GM12878 (cell line): Measurements from ENCODE around the gene GRIK5. TPM values are rescaled to one million over a fixed set of nuclear protein-coding genes. Genes with fewer than 3 reads are reported as not detected.

Experiments used
- ATAC-seq: fragments of 200-7000 bp; cut with Tn5 transposase; 3 replicates; pipeline ENCODE4 v1.9.1; 2020; ENCODE audit warnings: mild to moderate bottlenecking, moderate library complexity
- BruUV-seq: library from RNA; stranded (reverse); fragments of 400-500 nt; replicated peaks from 2 replicates; lab custom pipeline; 2021; lab: Mats Ljungman, UMichigan
- CTCF ChIA-PET: fragments of 300-600 bp; sonication (Branson Sonifier 250); formaldehyde crosslinking; extraction: SDS; loops from one replicate; lab custom pipeline; 2021; ENCODE audit warnings: inconsistent platforms; lab: Yijun Ruan, JAX
- POLR2A ChIA-PET: fragments of 350-600 bp; formaldehyde crosslinking; extraction: SDS; loops from one replicate; lab custom pipeline; 2021; ENCODE audit warnings: inconsistent platforms; lab: Charles Lee
- RAD21 ChIA-PET: fragments of 300-600 bp; sonication (Branson Sonifier 250); formaldehyde crosslinking; loops from one replicate; lab custom pipeline; 2023; ENCODE audit warnings: antibody characterized with exemption; ENCODE audit not compliant: unreplicated experiment; lab: Charles Lee
- SMC1A ChIA-PET: fragments of 300-600 bp; sonication (Branson Sonifier 250); formaldehyde crosslinking; loops from one replicate; lab custom pipeline; 2023; ENCODE audit not compliant: unreplicated experiment, uncharacterized antibody; lab: Charles Lee
- DNase-seq: peaks from one replicate; pipeline ENCODE4 v3.0.0-alpha.2; 2011; ENCODE audit warnings: low read depth, low spot score
- FAIRE-seq: peaks from 3 replicates; lab custom pipeline; 2011; peaks lifted over from hg19 to GRCh38; lab: Jason Lieb, UNC
- H2AFZ ChIP-seq: 2 replicates; pipeline ENCODE4 v1.6.0; 2011; ENCODE audit warnings: low read depth, low read length, control low read depth; ENCODE audit not compliant: control insufficient read depth
- H3K27ac ChIP-seq: 2 replicates; pipeline ENCODE4 v1.5.1; 2011; ENCODE audit warnings: control low read depth; ENCODE audit not compliant: control insufficient read depth, insufficient read depth
- H3K27me3 ChIP-seq, 2 experiments: replicated peaks in 1 of 2; 2 replicates each; pipeline versions ENCODE4 v1.6.0 to v1.6.1; 2011; ENCODE audit warnings: low read length in 1 of 2; ENCODE audit not compliant: control insufficient read depth in 2 of 2, insufficient read depth in 2 of 2
- H3K36me3 ChIP-seq, 2 experiments: 2 replicates each; pipeline ENCODE4 v1.5.1; 2011; ENCODE audit warnings: low read length in 1 of 2; ENCODE audit not compliant: control insufficient read depth in 2 of 2, insufficient read depth in 2 of 2
- H3K4me1 ChIP-seq: 2 replicates; pipeline ENCODE4 v1.6.1; 2011; ENCODE audit warnings: mild to moderate bottlenecking, low read length, moderate library complexity, mixed read lengths; ENCODE audit not compliant: control insufficient read depth, insufficient read depth
- H3K4me2 ChIP-seq: 2 replicates; pipeline ENCODE4 v1.6.0; 2011; ENCODE audit warnings: control low read depth; ENCODE audit not compliant: control insufficient read depth, insufficient read depth
- H3K4me3 ChIP-seq: fragments of 200-600 bp; sonication (generic); 2 replicates; pipeline ENCODE4 v1.5.1; 2016
- H3K79me2 ChIP-seq: 2 replicates; pipeline ENCODE4 v1.6.0; 2011; ENCODE audit warnings: low read length; ENCODE audit not compliant: control insufficient read depth, insufficient read depth
- H3K9ac ChIP-seq: 2 replicates; pipeline ENCODE4 v1.8.0; 2011; ENCODE audit warnings: low read length, control low read depth, mixed read lengths; ENCODE audit not compliant: control insufficient read depth, insufficient read depth
- H3K9me3 ChIP-seq: replicated peaks from 3 replicates; pipeline ENCODE4 v1.5.1; 2011; ENCODE audit warnings: mild to moderate bottlenecking, low read length; ENCODE audit not compliant: control insufficient read depth, insufficient read depth
- H4K20me1 ChIP-seq: 2 replicates; pipeline ENCODE4 v1.6.0; 2011; ENCODE audit not compliant: control insufficient read depth, insufficient read depth
- CHD1 ChIP-seq: IDR thresholded peaks from 2 replicates; pipeline ENCODE4 v1.6.1; 2012; ENCODE audit warnings: low read depth, low read length, improper control_type of control experiment
- GABPA ChIP-seq: IDR thresholded peaks from 2 replicates; pipeline ENCODE4 v1.6.1; 2014; ENCODE audit warnings: antibody characterized with exemption, low read depth, mild to moderate bottlenecking, inconsistent platforms
- IKZF1 ChIP-seq: fragments of 450-650 bp; conservative IDR thresholded peaks from 2 replicates; pipeline ENCODE4 v1.6.1; 2017; ENCODE audit warnings: antibody characterized with exemption, mild to moderate bottlenecking
- LARP7 ChIP-seq: fragments of 450-650 bp; IDR thresholded peaks from 2 replicates; pipeline ENCODE4 v1.6.1; 2017; ENCODE audit warnings: mild to moderate bottlenecking
- NR2F1 ChIP-seq: fragments of 450-650 bp; conservative IDR thresholded peaks from 2 replicates; pipeline ENCODE4 v1.6.1; 2017; ENCODE audit warnings: mild to moderate bottlenecking
- PAX5 ChIP-seq: IDR thresholded peaks from 2 replicates; pipeline ENCODE4 v1.6.1; 2011; ENCODE audit warnings: low read depth, low read length, borderline replicate concordance
- POLR2A ChIP-seq: IDR thresholded peaks from 2 replicates; pipeline ENCODE4 v1.6.1; 2011; ENCODE audit warnings: low read depth, mild to moderate bottlenecking, low read length
- RAD21 ChIP-seq: IDR thresholded peaks from 2 replicates; pipeline ENCODE4 v1.6.1; 2011; ENCODE audit warnings: mild to moderate bottlenecking, low read depth, low read length, moderate library complexity; ENCODE audit not compliant: insufficient read depth
- RCOR1 ChIP-seq: conservative IDR thresholded peaks from 2 replicates; pipeline ENCODE4 v1.6.1; 2012; ENCODE audit warnings: low read depth, low read length, improper control_type of control experiment
- SREBF2 ChIP-seq: IDR thresholded peaks from 2 replicates; pipeline ENCODE4 v1.6.1; 2012; ENCODE audit warnings: mild to moderate bottlenecking, low read length
- SUPT20H ChIP-seq: IDR thresholded peaks from 2 replicates; pipeline ENCODE4 v1.6.1; 2011; ENCODE audit warnings: low read depth, mild to moderate bottlenecking, low read length, moderate library complexity, borderline replicate concordance; ENCODE audit not compliant: control insufficient read depth
- ZNF274 ChIP-seq: IDR thresholded peaks from one replicate; pipeline ENCODE4 v1.8.0; 2011; ENCODE audit not compliant: insufficient read length, insufficient read depth
- ZNF384 ChIP-seq: IDR thresholded peaks from 2 replicates; pipeline ENCODE4 v1.6.1; 2012; ENCODE audit warnings: low read depth, mild to moderate bottlenecking, low read length, improper control_type of control experiment, borderline replicate concordance
- WGBS: methylation state at CpG from one replicate; pipeline ENCODE4 v1.1.6; 2016; ENCODE audit warnings: low lambda C conversion rate; ENCODE audit not compliant: insufficient replicate concordance, insufficient coverage; ENCODE audit errors: missing lambda C conversion rate; 5-methylcytosine and 5-hydroxymethylcytosine counted together
- in situ Hi-C: fragments of 300-500 bp; cut with MboI; formaldehyde crosslinking; loops from 9 replicates; pipeline ENCODE4 v1.14.3; 2018; ENCODE audit warnings: mixed read lengths
- intact Hi-C: fragments of 100-400 bp; cut with micrococcal nuclease; formaldehyde crosslinking; loops from one replicate; pipeline ENCODE4 v1.14.2; 2022; ENCODE audit not compliant: unreplicated experiment
- polyA plus RNA-seq, 11 experiments: library from polyadenylated mRNA; depleted of rRNA in 4 of 11; unstranded in 6 of 11; stranded (reverse) in 5 of 11; fragments of >200 nt; fragmentation: Nextera tagmentation in 4 of 11; fragmentation: Illumina TruSeq in 1 of 11; extraction: Ambion mirVana in 4 of 11; extraction: Trizol in 1 of 11; gene quantifications; 1 replicate in 1 of 11; 2 replicates in 10 of 11; pipeline versions ENCODE4 v1.2.1 to v1.2.3, GENCODE V29; 2011 to 2016; ENCODE audit warnings: inconsistent platforms in 2 of 11, missing spikeins in 2 of 11, low read depth in 1 of 11
- total RNA-seq, 4 experiments: library from RNA; depleted of rRNA in 3 of 4; stranded (reverse); fragments of >200 nt in 3 of 4; fragmentation: Illumina TruSeq in 1 of 4; extraction: Trizol in 1 of 4; gene quantifications; 2 replicates each; pipeline versions ENCODE4 v1.2.1 to v1.2.3, GENCODE V29; 2013 to 2021

The GRIK5 gene
- total and polyA plus RNA-seq, 10 of the 15 experiments (the other 5 are each of a cell fraction or from before 2014, with no cell fraction given), result 0.03 to 0.23 (median 0.07) TPM; not detected in 3

DNA sequence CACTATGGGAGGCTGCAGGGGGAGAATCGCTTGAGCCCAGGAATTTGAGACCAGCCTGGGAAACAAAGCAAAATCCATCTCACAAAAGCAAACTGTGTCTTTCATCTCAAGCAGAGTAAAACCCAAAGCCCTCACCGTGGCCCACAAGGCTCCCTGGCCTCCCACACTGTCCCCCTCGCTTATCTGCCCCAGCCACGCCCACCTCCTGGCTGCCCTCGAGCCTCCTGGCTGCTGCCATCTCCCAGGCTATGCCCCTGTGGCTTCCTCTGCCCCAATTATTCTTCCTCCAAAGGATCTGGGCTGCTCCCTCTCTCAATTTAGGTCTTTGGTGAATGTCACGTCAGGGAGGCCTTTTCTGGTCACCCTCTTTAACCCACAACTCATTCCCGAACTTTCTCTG lies 114.5 kb downstream of the GRIK5 start:
- WGBS, result 79% methylated on average over 7 of the region's 7 CpGs
- Histone ChIP-seq H3K27me3 (no peaks in the 10 kb centered on the region), H3K27ac (no peak overlapping the region), H2AFZ (no peak overlapping the region), H3K36me3 (no peaks in the 10 kb centered on the region), H3K4me3 (no peak overlapping the region), H3K9me3 (no peaks in the 10 kb centered on the region), H3K4me1 (peaks cover 12% of the 10 kb centered on the region), H3K79me2 (no peaks in the 10 kb centered on the region), H3K9ac (no peak overlapping the region), H4K20me1 (no peaks in the 10 kb centered on the region), H3K4me2 (no peak overlapping the region)
- CTCF ChIA-PET, result interaction anchor here (4.1 to 4.3 kb wide), 2 partner anchors 11 to 95 kb away, joined by 30 to 34 read pairs; partner anchors contain the start of gene RPS19
- POLR2A ChIA-PET, result no interaction called here
- BruUV-seq, result no TSS peak
- RAD21 ChIA-PET, result no interaction called here
- FAIRE-seq (no peak), DNase-seq (no peak), ATAC-seq (no peak)
- intact Hi-C loops, result loop anchor here (5.0 kb wide), 1 partner anchor 163 kb away; no protein-coding TSS in a partner anchor
- no peak for TF ChIP-seq SUPT20H
- no peak for TF ChIP-seq IKZF1
- TF ChIP-seq RAD21, result no peak
- no peak for TF ChIP-seq ZNF384
- no peak for TF ChIP-seq POLR2A
- TF ChIP-seq ZNF274, result no peak
- TF ChIP-seq PAX5, result no peak
- no peak for TF ChIP-seq LARP7
- TF ChIP-seq CHD1, result no peak
- TF ChIP-seq NR2F1, result no peak
- no peak for TF ChIP-seq SREBF2
- TF ChIP-seq GABPA, result no peak
- TF ChIP-seq RCOR1, result no peak
- SMC1A ChIA-PET, result interaction anchor here (1.4 kb wide), 1 partner anchor 160 kb away, joined by 3 read pairs; no protein-coding TSS in a partner anchor
- in situ Hi-C loops, result no loop called here
